Central memory CD8-positive, alpha-beta T cell (primary cell): ENCODE measurements around the gene UBE3D.
"Not testable (repeated sequence)": the region's sequence is repeated elsewhere in the genome, so short reads cannot be mapped to it uniquely, and the experiment has no call there.

Source experiments
- ATAC-seq: fragments of 150-1000 bp; cut with Tn5 transposase; replicated peaks from 2 replicates; pipeline ENCODE4 v1.10.0; 2022; ENCODE audit warnings: mild to moderate bottlenecking, moderate FRiP score, moderate number of reproducible peaks; ENCODE audit not compliant: poor library complexity, severe bottlenecking; ENCODE audit errors: extremely low read depth
- DNase-seq, 2 donors: peaks; one replicate each; pipeline ENCODE4 v3.0.0; 2021; ENCODE audit warnings: low spot score in 2 of 2
- H3K27ac Mint-ChIP-seq: one replicate; pipeline ENCODE4 v1.8.0; 2022; ENCODE audit warnings: low read depth, mild to moderate bottlenecking, moderate library complexity, mixed read lengths
- H3K27me3 Mint-ChIP-seq: one replicate; pipeline ENCODE4 v1.8.0; 2022; ENCODE audit warnings: mixed read lengths
- H3K36me3 Mint-ChIP-seq: one replicate; pipeline ENCODE4 v1.8.0; 2022; ENCODE audit warnings: mild to moderate bottlenecking, moderate library complexity, mixed read lengths; ENCODE audit not compliant: insufficient read depth
- H3K4me1 Mint-ChIP-seq: one replicate; pipeline ENCODE4 v1.8.0; 2022; ENCODE audit warnings: mixed read lengths
- H3K4me3 Mint-ChIP-seq: one replicate; pipeline ENCODE4 v1.8.0; 2022; ENCODE audit warnings: mild to moderate bottlenecking, moderate library complexity, mixed read lengths
- H3K9me3 Mint-ChIP-seq: one replicate; pipeline ENCODE4 v1.8.0; 2022; ENCODE audit warnings: mixed read lengths

Gene UBE3D

DNA sequence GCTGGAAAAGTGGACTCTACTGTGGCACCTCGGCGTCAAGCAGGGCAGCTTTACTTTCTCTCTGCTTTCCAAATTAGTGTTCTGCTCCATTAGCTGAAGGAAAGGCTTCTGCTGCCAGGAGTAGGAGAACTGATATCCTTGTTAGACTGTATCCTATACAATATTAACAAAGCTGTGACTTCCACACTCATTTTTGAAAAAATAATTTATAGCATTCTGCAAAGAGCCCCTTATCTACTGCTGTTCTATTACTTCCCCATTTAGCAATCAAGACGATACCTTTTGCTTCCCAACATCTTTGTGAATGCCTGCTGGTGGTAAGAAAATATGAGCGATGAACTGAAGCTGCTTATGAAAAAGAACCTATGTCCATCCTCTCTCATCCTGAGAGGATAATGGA is 151.1 kb downstream of the UBE3D start:
- H3K36me3 Mint-ChIP-seq = peaks cover 2% of the 10 kb centered on the region
- no peaks in the 10 kb centered on the region for H3K4me1 Mint-ChIP-seq
- H3K4me3 Mint-ChIP-seq = no peak overlapping the region
- ATAC-seq (no peak), DNase-seq (no peak)
- no peaks in the 10 kb centered on the region for H3K9me3 Mint-ChIP-seq
- no peak overlapping the region for H3K27ac Mint-ChIP-seq
- no peaks in the 10 kb centered on the region for H3K27me3 Mint-ChIP-seq

DNA sequence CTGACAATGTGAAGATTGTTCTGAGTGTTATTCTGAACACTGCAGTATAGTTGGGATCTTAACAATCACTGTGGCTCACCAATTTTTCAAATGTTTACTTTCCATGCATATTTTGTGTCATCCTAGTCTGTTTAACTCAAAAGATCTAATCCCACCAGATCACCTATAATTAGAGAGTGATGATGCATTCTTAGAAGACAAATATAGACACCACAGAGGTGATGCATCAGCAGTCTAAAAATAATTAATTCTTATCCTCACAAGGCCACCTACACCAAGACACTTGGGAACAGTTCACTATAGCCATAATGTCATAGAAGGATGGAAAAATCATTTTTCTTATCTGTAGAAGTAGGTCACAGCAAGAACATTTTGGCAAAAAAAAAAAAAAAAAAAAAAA is 154.8 kb downstream of the UBE3D start:
- Mint-ChIP-seq H3K27me3 (no peaks in the 10 kb centered on the region), H3K9me3 (no peaks in the 10 kb centered on the region), H3K36me3 (no peaks in the 10 kb centered on the region), H3K4me3 (no peak overlapping the region), H3K27ac (no peak overlapping the region), H3K4me1 (no peaks in the 10 kb centered on the region)
- ATAC-seq (no peak), DNase-seq (no peak)

DNA sequence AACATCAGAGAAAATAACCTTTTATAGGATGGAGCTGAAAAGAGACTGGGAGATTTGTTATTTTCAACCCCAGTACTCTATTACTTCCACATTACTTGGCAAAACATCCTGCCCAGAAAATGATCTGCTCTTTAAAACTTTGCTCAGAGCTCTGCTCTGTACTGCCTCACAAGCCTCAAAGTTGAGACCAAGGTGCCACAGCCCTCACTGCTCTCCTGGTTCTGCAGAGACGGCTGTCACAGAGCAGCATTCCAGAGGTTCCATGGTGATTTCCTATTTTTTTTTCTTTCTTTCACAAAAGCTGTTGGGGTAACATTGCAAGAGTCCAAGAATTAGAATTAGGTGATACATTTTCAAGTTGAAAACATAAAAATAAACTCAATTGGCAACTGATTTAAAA is 155.2 kb downstream of the UBE3D start:
- H3K9me3 Mint-ChIP-seq = no peaks in the 10 kb centered on the region
- H3K36me3 Mint-ChIP-seq = no peaks in the 10 kb centered on the region
- ATAC-seq = no peak
- no peaks in the 10 kb centered on the region for H3K27me3 Mint-ChIP-seq
- H3K27ac Mint-ChIP-seq = no peak overlapping the region
- no peak for DNase-seq
- H3K4me3 Mint-ChIP-seq = no peak overlapping the region
- H3K4me1 Mint-ChIP-seq = no peaks in the 10 kb centered on the region

DNA sequence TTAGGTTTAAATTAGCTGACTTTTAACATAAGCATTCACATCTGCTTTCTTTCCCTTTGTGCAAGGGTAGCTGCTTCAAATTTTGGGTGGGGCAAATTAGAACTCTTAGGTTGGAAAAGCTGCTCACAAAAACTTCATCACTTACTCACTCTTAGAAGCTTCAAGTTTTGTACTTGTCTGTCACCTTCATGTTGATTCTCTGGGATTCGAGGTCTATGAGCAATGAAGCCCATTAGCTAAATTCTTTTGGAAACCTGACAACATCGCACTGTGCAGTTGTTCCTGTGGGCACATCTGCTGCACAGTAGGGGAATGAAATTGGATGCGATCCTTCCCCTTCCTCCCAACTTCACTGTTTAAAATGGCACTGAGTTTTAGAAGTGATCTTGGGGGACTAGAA is 156.1 kb downstream of the UBE3D start:
- H3K27me3 Mint-ChIP-seq = no peaks in the 10 kb centered on the region
- H3K9me3 Mint-ChIP-seq = no peaks in the 10 kb centered on the region
- ATAC-seq = no peak
- no peaks in the 10 kb centered on the region for H3K4me1 Mint-ChIP-seq
- no peaks in the 10 kb centered on the region for H3K36me3 Mint-ChIP-seq
- no peak overlapping the region for H3K4me3 Mint-ChIP-seq
- no peak overlapping the region for H3K27ac Mint-ChIP-seq
- DNase-seq = no peak

DNA sequence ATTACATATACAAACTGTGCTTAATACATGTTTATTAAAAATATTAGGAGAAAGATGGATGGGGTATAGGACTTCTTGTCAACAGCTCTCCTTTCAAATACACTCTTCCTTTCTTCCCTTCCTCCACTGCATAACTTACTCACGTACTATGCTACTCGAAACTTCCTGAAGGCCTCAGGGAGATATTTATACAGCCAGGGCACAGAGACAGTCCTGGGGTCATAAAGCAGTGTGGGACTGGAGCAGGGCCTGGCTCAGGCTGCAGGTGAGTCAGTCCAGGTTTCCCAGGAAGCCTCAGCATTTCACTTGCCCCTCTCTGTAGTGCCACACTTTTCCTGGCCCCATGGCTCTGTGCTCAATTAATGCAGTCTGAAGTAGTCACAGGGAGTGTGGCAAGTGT is 157.0 kb downstream of the UBE3D start:
- Mint-ChIP-seq H3K27me3 (no peaks in the 10 kb centered on the region), H3K27ac (no peak overlapping the region), H3K36me3 (no peaks in the 10 kb centered on the region), H3K4me3 (no peak overlapping the region), H3K9me3 (no peaks in the 10 kb centered on the region), H3K4me1 (no peaks in the 10 kb centered on the region)
- DNase-seq (no peak), ATAC-seq (no peak)

DNA sequence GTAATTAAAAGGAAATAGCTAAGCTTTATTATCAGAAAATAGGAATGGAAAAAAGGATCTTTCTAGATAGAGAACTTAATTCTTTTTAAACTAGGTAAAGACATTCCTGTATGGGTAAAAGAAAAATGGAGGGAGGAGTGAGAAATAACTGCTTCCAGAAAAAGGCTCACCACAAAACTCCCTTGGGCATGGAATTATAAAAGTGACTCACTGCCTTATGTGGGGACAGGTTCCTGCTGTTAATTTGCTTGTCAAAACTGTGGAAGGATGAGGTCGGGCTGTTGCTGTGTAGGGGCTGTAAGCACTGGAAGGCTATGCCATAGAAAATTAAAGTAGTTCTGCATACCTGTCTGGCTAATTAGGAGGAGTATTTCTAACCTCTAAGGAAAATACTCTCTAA is 158.7 kb downstream of the UBE3D start:
- Mint-ChIP-seq H3K4me1 (no peaks in the 10 kb centered on the region), H3K27me3 (no peaks in the 10 kb centered on the region), H3K9me3 (no peaks in the 10 kb centered on the region), H3K36me3 (no peaks in the 10 kb centered on the region), H3K27ac (no peak overlapping the region), H3K4me3 (no peak overlapping the region)
- ATAC-seq (no peak), DNase-seq (no peak)

DNA sequence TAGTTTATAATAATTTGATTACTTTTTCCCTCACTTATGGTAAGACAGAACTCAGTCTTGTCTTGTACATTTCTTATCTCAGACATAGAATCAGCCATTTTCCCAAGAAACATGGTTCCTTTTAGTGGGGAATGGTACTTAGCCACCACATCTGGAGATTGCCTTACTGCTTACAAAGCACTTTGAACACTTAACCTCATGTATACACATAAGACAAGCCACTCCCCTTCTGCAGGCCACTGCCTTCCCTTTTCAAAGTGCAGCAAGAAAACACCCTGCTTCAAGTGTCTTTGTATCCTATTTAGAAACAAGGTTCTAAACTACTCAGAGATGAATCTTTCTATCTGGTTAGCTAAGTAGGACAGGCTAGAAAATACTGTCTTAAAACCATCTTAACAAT is 159.2 kb downstream of the UBE3D start:
- no peak overlapping the region for H3K27ac Mint-ChIP-seq
- DNase-seq (no peak), ATAC-seq (no peak)
- no peaks in the 10 kb centered on the region for H3K4me1 Mint-ChIP-seq
- no peaks in the 10 kb centered on the region for H3K36me3 Mint-ChIP-seq
- no peak overlapping the region for H3K4me3 Mint-ChIP-seq
- H3K9me3 Mint-ChIP-seq = no peaks in the 10 kb centered on the region
- H3K27me3 Mint-ChIP-seq = no peaks in the 10 kb centered on the region

DNA sequence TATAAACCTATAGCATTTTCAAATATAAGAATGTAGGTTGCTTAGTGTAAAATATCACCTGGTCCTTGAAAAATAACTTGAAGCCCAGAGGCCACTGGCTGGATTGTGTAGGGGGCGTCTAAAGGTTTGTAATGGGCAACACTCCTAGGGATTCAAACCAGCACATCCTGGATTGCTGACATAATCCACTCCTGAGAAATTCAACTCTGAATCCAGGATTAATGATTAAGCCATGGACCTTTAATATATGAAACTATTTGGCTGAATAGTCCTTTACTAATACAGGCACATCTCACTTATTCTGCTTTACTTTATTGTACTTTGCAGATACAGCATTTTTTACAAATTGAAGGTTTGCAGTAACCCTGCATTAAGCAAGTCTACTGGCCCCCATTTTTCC is 160.8 kb downstream of the UBE3D start:
- DNase-seq (no peak), ATAC-seq (no peak)
- Mint-ChIP-seq H3K27ac (no peak overlapping the region), H3K4me1 (no peaks in the 10 kb centered on the region), H3K4me3 (no peak overlapping the region), H3K36me3 (no peaks in the 10 kb centered on the region), H3K9me3 (no peaks in the 10 kb centered on the region), H3K27me3 (no peaks in the 10 kb centered on the region)

DNA sequence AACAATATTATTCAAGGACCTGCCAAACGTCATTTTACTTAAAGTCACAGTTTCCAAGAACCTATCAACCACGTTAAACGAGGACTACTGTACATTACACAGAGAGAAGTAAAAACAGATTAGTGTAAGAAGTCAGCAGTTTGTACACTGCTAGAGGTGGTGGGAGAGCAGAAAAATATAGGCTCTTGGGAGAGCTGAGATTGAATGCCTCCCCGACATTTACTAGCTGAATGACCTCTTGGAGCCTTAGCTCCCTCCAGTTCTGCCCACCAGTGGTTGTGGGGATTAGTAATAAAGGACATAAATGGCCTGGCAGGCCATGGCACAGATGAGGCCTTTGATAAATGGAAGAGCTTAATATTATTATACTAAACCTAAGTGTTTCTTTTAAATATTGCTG is 161.4 kb downstream of the UBE3D start:
- DNase-seq (no peak), ATAC-seq (no peak)
- Mint-ChIP-seq H3K27ac (no peak overlapping the region), H3K27me3 (no peaks in the 10 kb centered on the region), H3K4me1 (no peaks in the 10 kb centered on the region), H3K9me3 (no peaks in the 10 kb centered on the region), H3K4me3 (no peak overlapping the region), H3K36me3 (no peaks in the 10 kb centered on the region)

DNA sequence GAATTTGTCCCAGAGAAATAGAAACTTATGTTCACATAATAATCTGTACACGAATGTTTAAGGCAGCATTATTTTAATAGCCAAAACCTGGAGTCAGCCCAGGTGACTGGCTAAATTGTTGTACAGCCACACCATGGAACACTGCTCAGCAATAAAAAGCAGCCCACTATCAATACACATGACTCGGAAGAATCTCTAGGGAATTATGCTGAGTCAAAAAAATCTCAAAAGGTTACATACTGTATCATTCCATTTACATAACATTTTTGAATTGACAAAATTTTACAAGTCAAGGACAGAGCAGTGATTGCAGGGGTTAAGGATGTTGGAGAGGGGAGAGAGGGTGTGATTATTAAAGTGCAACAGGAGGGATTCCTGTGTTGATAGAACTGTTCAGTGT is 163.4 kb downstream of the UBE3D start:
- H3K4me1 Mint-ChIP-seq = no peaks in the 10 kb centered on the region
- no peaks in the 10 kb centered on the region for H3K9me3 Mint-ChIP-seq
- peaks cover 2% of the 10 kb centered on the region for H3K36me3 Mint-ChIP-seq
- no peak for ATAC-seq
- DNase-seq = no peak
- H3K27ac Mint-ChIP-seq = no peak overlapping the region
- H3K4me3 Mint-ChIP-seq = no peak overlapping the region
- no peaks in the 10 kb centered on the region for H3K27me3 Mint-ChIP-seq

DNA sequence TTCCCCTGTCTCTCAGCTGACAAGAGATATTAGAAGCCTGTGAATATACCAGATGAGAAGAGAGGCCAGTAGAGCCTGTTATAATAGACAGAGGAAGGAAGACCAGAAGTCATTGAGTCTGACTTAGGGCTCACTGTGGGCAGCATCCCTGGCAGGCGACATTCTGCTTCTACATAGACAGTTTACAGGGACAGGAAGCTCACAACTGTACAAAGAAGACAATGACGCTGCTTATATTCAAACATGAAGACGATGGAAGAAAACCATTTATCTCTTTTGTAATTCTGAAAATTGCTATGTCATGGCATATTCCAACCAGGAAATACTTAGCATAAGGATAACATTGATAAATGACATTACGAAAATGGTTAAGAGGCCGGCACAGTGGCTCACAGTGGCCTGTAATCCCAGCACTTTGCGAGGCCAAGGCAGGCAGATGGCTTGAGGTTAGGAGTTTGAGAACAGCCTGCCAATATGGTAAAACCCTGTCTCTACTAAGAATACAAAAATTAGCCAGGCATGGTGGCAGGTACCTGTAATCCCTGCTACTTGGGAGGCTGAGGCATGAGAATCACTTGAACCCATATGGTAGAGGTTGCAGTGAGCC is 170.9 kb downstream of the UBE3D start:
- DNase-seq (no peak), ATAC-seq (no peak)
- H3K27ac Mint-ChIP-seq = no peak overlapping the region
- H3K9me3 Mint-ChIP-seq = no peaks in the 10 kb centered on the region
- peaks cover 2% of the 10 kb centered on the region for H3K36me3 Mint-ChIP-seq
- H3K4me1 Mint-ChIP-seq = no peaks in the 10 kb centered on the region
- H3K27me3 Mint-ChIP-seq = no peaks in the 10 kb centered on the region
- no peak overlapping the region for H3K4me3 Mint-ChIP-seq

DNA sequence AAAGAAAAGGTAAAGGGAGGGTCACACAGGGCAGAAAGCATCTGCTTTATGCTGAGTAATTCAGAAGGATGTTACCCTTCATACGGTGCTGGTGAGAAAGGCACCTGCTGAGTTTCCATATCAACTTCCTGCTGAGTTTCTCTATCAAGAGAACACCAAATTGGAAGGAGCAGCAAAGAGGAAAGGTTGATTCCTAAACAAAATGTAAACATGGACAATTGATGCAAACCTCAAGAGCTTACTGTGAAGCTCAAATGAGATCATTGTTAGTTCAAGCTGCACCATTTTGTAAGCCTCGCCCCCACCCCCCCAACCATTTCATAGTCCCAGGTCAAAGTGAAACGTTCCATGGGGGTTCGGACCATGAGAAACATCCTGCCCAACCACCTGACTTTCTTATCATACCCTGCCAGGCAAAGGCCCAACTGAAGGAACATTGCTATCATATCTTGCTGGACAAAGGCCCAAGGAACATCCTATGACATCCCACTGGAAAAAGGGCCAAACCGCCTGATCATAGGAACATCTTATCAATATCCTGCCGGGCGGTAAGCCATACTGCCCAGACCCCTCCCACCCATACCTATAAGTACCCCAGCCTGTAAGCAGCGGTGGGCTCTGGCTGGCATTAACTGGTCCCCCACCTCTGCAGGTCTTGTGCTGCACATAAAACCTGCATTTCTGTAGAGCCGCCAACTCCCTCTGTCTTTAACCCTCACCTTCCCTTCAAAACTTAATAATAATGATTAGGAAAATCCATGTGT is 171.6 kb downstream of the UBE3D start:
- Mint-ChIP-seq H3K9me3 (no peaks in the 10 kb centered on the region), H3K4me1 (no peaks in the 10 kb centered on the region), H3K27me3 (no peaks in the 10 kb centered on the region), H3K27ac (no peak overlapping the region), H3K36me3 (peaks cover 2% of the 10 kb centered on the region), H3K4me3 (no peak overlapping the region)
- ATAC-seq = no peak
- DNase-seq = no peak

DNA sequence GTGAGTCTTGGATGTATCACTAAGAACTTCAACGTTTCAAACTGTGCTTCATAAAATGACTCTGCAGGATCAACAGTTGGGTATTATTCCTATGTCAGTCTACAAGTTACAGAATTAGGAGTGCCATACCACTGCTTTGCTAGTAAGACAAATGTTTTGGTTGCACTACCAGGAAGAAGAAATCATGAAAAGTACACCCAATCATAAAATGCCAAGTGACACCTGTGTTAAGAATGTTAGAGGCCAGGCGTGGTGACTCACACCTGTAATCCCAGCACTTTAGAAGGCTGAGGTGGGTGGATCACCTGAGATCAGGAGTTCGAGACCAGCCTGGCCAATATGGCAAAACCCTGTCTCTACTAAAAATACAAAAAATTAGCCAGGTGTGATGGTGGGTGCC is 174.1 kb downstream of the UBE3D start:
- H3K9me3 Mint-ChIP-seq, H3K36me3 Mint-ChIP-seq, H3K27me3 Mint-ChIP-seq, DNase-seq, H3K4me1 Mint-ChIP-seq, H3K4me3 Mint-ChIP-seq, ATAC-seq, H3K27ac Mint-ChIP-seq: not testable (repeated sequence)
